ENCODE measurements around the gene IFT122.
"Not testable (repeated sequence)": the region's sequence is repeated elsewhere in the genome, so short reads cannot be mapped to it uniquely, and the experiment has no call there.

Gene IFT122

DNA sequence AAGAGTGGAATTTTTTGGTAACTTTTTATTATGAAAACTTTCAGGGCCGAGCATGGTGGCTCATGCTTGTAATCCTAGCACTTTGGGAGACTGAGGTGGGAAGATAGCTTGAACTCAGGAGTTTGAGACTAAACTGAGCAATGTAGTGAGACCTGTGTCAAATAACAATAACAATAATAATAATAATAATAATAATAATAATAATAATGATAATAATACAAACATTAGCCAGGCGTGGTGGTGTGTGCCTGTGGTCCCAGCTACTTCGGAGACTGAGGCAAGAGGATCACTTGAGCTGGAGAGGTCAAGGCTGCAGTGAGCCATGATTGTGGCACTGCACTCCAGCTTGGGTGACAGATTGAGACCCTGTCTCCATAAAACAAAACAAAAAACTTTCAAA is 105.9 kb downstream of the IFT122 start:
- H3K27me3 ChIP-seq (ENCODE audit: control insufficient read depth, insufficient read depth, low read length) = not testable (repeated sequence)

DNA sequence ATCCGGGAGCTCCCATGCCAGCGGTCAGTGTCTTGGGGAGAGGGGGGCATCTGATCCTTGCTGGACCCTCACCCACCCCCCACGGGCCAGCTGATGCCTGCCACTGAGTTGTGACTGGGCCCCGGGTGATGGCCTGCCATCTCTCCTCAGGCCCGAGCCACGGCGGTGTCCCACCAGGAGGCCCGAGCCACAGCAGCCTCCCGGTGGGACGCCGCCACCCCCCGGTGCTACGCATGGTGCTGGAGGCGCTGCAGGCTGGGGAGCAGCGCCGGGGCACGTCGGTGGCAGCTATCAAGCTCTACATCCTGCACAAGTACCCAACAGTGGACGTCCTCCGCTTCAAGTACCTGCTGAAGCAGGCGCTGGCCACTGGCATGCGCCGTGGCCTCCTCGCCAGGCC is 107.2 kb downstream of the IFT122 start:
- no peaks in the 10 kb centered on the region for H3K9me3 ChIP-seq (ENCODE audit: control insufficient read depth, insufficient read depth, low read depth, low read length)
- no peak overlapping the region for H3K4me3 ChIP-seq (ENCODE audit: low read depth, low read length)
- H3K27me3 ChIP-seq (ENCODE audit: control insufficient read depth, insufficient read depth, low read length) = no peaks in the 10 kb centered on the region
- H3K9ac ChIP-seq (ENCODE audit: low read length) = no peak overlapping the region
- H3K27ac ChIP-seq (ENCODE audit: low read depth, low read length) = no peak overlapping the region
- no peaks in the 10 kb centered on the region for H3K36me3 ChIP-seq (ENCODE audit: control insufficient read depth, insufficient read depth, low read length)
- peaks cover 14% of the 10 kb centered on the region; the same call in 1 of the 2 replicates for H3K4me1 ChIP-seq (ENCODE audit: control insufficient read depth, insufficient read depth, low read length)

More for the DNA sequence above, 105.9 kb downstream of the IFT122 start:
- H3K4me1 ChIP-seq (ENCODE audit: control insufficient read depth, insufficient read depth, low read length) = peaks cover 12% of the 10 kb centered on the region; the same call in 1 of the 2 replicates
- not testable (repeated sequence) for H3K36me3 ChIP-seq (ENCODE audit: control insufficient read depth, insufficient read depth, low read length); H3K9me3 ChIP-seq (ENCODE audit: control insufficient read depth, insufficient read depth, low read depth, low read length); H3K27ac ChIP-seq (ENCODE audit: low read depth, low read length); H3K4me3 ChIP-seq (ENCODE audit: low read depth, low read length); H3K9ac ChIP-seq (ENCODE audit: low read length)

DNA sequence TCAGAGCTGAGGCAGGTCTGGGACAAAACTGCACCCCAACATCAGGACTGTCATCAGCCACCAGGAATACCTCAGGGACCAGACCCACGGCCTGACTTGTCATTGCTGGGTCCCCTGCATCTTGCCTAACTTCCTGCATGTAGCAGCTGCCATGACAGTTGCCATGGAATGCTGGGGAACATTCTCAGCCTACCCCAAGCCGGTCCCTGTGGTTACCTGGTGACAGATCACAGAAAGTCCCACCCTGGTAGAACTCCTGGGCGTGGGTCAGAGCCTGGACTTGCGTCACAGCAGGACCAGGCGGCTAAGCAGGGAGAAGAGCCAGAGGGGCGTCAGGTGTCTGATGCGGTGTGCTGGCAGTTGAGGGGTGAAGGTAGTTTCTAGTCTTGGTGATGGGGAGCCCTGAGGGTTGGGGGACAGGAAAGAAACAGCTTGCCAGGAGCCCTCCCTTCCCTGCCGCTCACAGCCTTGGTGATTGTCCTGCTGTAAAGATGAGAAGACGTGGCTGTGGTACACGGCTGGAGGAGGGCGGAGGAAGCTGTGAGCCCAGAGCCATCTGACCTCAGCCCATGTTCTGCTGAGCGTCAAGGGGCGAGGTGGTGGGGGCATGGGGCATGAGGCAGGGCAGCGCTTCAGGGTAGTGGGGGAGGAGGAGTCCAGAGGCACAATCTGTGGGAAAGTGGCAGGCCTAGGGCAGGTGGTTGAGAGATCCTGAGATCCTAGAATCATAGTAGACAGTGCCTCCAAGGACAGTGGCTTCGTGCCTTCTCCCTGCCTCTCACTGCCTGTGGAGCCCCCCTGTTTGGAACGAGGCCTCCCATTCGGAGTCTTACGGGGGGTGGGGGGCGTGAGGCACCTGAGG is 108.3 kb downstream of the IFT122 start:
- Histone ChIP-seq H3K9me3 (ENCODE audit: control insufficient read depth, insufficient read depth, low read depth, low read length) (no peaks in the 10 kb centered on the region), H3K4me3 (ENCODE audit: low read depth, low read length) (no peak overlapping the region), H3K27ac (ENCODE audit: low read depth, low read length) (no peak overlapping the region), H3K36me3 (ENCODE audit: control insufficient read depth, insufficient read depth, low read length) (no peaks in the 10 kb centered on the region), H3K9ac (ENCODE audit: low read length) (no peak overlapping the region), H3K4me1 (ENCODE audit: control insufficient read depth, insufficient read depth, low read length) (peaks cover 21% of the 10 kb centered on the region; the same call in 1 of the 2 replicates), H3K27me3 (ENCODE audit: control insufficient read depth, insufficient read depth, low read length) (no peaks in the 10 kb centered on the region)

DNA sequence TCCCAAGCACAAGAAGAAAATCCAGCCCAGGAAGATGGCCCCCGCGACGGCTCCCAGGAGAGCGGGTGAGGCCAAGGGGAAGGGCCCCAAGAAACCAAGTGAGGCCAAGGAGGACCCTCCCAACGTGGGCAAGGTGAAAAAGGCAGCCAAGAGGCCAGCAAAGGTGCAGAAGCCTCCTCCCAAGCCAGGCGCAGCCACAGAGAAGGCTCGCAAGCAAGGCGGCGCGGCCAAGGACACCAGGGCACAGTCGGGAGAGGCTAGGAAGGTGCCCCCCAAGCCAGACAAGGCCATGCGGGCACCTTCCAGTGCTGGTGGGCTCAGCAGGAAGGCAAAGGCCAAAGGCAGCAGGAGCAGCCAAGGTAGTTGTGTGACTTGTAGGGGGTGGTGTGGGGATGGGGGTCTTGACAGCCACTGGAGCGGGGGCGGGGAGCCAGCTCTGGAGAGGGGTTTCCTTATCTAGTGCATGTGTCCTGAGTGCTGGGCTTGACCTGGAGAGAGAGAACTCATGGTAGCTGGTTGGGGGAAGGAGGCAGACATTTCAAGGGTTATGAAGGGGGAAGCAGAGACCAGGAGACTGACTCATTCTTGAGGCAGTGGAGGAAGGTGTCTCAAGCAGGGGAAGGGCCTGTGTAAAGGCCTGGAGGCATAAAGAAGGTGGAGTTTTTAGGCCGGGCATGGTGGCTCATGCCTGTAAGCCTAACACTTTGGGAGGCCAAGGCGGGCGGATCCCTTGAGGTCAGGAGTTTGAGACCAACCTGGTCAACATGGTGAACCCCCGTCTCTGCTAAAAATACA is 109.2 kb downstream of the IFT122 start:
- Histone ChIP-seq H3K4me1 (ENCODE audit: control insufficient read depth, insufficient read depth, low read length) (peaks cover 15% of the 10 kb centered on the region; the same call in 1 of the 2 replicates), H3K27ac (ENCODE audit: low read depth, low read length) (no peak overlapping the region)

DNA sequence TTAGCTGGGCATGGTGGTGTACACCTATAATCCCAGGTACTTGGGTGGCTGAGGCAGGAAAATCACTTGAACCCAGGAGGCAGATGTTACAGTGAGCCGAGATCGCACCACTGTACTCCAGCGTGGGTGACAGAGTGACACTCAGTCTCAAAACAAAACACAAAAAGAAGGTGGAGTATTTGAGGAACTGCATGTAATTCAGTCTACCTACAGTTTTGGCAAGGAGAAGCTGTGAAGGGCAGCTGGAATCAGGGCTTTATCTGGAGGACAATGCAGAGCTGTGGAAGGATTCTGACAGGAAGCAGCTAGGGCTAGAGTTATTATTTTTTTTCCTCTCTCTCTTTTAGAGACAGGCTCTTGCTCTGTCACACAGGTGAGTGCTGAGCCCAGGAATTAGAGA is 109.8 kb downstream of the IFT122 start:
- peaks cover 19% of the 10 kb centered on the region; the same call in 1 of the 2 replicates for H3K4me1 ChIP-seq (ENCODE audit: control insufficient read depth, insufficient read depth, low read length)
- no peak overlapping the region for H3K27ac ChIP-seq (ENCODE audit: low read depth, low read length)
- H3K4me3 ChIP-seq (ENCODE audit: low read depth, low read length) = no peak overlapping the region
- no peaks in the 10 kb centered on the region for H3K27me3 ChIP-seq (ENCODE audit: control insufficient read depth, insufficient read depth, low read length)
- no peaks in the 10 kb centered on the region for H3K9me3 ChIP-seq (ENCODE audit: control insufficient read depth, insufficient read depth, low read depth, low read length)
- H3K9ac ChIP-seq (ENCODE audit: low read length) = no peak overlapping the region
- H3K36me3 ChIP-seq (ENCODE audit: control insufficient read depth, insufficient read depth, low read length) = no peaks in the 10 kb centered on the region; the same call in 1 of the 2 replicates

More for the DNA sequence above, 109.2 kb downstream of the IFT122 start:
- Histone ChIP-seq H3K9ac (ENCODE audit: low read length) (no peak overlapping the region), H3K9me3 (ENCODE audit: control insufficient read depth, insufficient read depth, low read depth, low read length) (no peaks in the 10 kb centered on the region), H3K27me3 (ENCODE audit: control insufficient read depth, insufficient read depth, low read length) (no peaks in the 10 kb centered on the region), H3K36me3 (ENCODE audit: control insufficient read depth, insufficient read depth, low read length) (no peaks in the 10 kb centered on the region; the same call in 1 of the 2 replicates), H3K4me3 (ENCODE audit: low read depth, low read length) (no peak overlapping the region)

DNA sequence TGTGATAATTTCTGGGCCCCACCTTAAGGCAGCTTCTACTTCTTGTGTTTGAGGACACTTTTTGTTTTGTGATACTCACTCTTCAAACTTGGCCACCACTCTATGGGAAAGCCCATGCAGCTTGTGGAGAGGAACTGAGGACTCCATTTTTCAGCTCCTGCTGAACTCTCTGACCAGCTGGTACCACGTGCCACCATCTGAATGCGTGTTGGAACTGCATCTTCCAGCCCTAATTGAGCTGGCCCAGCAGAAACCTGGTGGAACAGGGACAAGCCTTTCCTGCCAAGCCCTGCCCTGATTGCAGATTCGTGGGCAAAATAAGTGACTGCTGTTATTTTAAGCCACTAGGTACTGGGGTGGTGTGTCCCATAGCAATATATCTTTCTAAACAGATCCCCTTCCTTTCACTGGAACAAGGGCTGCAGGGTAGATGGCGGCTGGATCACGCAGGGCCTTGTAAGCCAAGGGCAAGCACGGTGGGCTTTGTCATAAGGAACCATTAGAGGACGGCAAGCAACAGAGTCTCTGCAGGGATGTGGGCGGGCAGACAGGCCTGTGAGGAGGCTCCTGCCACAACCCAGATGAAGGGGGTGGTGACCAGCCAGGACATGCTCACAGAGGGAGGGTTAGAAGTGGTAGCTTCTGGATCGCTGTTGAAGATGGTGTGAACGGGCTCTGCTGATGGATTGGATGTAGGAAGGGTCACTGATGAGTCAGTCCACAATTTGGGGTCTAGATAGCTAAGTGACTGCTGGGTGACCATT is 112.4 kb downstream of the IFT122 start:
- peaks cover 18% of the 10 kb centered on the region for H3K36me3 ChIP-seq (ENCODE audit: control insufficient read depth, insufficient read depth, low read length)

DNA sequence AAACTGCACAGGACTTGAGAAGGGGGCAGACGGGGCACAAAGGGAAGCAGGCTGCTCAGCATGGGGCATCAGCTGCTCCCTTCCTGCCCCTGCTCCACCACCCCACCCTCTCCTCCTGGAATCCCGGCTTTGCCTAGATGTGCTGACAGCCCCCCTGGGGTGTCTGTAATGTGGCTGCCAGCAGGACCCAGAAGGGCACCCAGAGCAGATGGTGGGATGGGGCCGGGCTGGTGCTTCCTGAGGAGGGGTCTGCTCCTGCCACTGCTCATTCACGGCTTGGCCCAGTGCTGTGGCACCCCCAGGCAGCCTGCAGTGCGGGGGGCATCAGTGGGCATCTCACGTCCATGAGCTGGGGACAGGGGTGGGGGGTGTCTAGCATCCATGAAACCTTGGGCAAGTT is 113.1 kb downstream of the IFT122 start:
- Histone ChIP-seq H3K9ac (ENCODE audit: low read length) (no peak overlapping the region), H3K27me3 (ENCODE audit: control insufficient read depth, insufficient read depth, low read length) (no peaks in the 10 kb centered on the region), H3K4me1 (ENCODE audit: control insufficient read depth, insufficient read depth, low read length) (peaks cover 26% of the 10 kb centered on the region; the same call in 1 of the 2 replicates), H3K27ac (ENCODE audit: low read depth, low read length) (no peak overlapping the region), H3K4me3 (ENCODE audit: low read depth, low read length) (no peak overlapping the region), H3K36me3 (ENCODE audit: control insufficient read depth, insufficient read depth, low read length) (peaks cover 25% of the 10 kb centered on the region), H3K9me3 (ENCODE audit: control insufficient read depth, insufficient read depth, low read depth, low read length) (no peaks in the 10 kb centered on the region)

More for the DNA sequence above, 112.4 kb downstream of the IFT122 start:
- Histone ChIP-seq H3K4me3 (ENCODE audit: low read depth, low read length) (no peak overlapping the region), H3K9ac (ENCODE audit: low read length) (no peak overlapping the region), H3K4me1 (ENCODE audit: control insufficient read depth, insufficient read depth, low read length) (peaks cover 25% of the 10 kb centered on the region; the same call in 1 of the 2 replicates), H3K27me3 (ENCODE audit: control insufficient read depth, insufficient read depth, low read length) (no peaks in the 10 kb centered on the region), H3K27ac (ENCODE audit: low read depth, low read length) (no peak overlapping the region), H3K9me3 (ENCODE audit: control insufficient read depth, insufficient read depth, low read depth, low read length) (no peaks in the 10 kb centered on the region)

DNA sequence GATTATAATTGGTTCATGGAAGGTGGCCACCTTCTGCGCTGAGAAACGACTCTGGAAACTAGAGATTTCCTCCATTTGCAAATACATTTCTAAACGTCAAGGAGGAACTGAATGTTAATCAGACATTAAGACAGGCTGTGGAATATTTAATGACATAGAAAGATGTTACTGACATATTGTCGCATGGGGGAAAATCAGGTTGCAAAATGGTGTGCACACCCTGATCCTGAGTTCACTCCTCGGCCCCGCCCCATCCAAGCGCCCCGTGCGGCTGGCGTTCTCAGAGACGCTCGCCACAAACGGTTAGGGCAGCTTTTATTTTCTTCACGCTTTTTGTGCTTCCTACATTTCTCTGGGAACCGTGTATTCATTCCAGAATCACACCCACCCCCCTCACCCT is 113.7 kb downstream of the IFT122 start:
- Histone ChIP-seq H3K27ac (ENCODE audit: low read depth, low read length) (no peak overlapping the region), H3K27me3 (ENCODE audit: control insufficient read depth, insufficient read depth, low read length) (no peaks in the 10 kb centered on the region), H3K36me3 (ENCODE audit: control insufficient read depth, insufficient read depth, low read length) (peaks cover 30% of the 10 kb centered on the region), H3K4me3 (ENCODE audit: low read depth, low read length) (no peak overlapping the region), H3K4me1 (ENCODE audit: control insufficient read depth, insufficient read depth, low read length) (peaks cover 30% of the 10 kb centered on the region; the same call in 1 of the 2 replicates), H3K9ac (ENCODE audit: low read length) (no peak overlapping the region), H3K9me3 (ENCODE audit: control insufficient read depth, insufficient read depth, low read depth, low read length) (no peaks in the 10 kb centered on the region)

DNA sequence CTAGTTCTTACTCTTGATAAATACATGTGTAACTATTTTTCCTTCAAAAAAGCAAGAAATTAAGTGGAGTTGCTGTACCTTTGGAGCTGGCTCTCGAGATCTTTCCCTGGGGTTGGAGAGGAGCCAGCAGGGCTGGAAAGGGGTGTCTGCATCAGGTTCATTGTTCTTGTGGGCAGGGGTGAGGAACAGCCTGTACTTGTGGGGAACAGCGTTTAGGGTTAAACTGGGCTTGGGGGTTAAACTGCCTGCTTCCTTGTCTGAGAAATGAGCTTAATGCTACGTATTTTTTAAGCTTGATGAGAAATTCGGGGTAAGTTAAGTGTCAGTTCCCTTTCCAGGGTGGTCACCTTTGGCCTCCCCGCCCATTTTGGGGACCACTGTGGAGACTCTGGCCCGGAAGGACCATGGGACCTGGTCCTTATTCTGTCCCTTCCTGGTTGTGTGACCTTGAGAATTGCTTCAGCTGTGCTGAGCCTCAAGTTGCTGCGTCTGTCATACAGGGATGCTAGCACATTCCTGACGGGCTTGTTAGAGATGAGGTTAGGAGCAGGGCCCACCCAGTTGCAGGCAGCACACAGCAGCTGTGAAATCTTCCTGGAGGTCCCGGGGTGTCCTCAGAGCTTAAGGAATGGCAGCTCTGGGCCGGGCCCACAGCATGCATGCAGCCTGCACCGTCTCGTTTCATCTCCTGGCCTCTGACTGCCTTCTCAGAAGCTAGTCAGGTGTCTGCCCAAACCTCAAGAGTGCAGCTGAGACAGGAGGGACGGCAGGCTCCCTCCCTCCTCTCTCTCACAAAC is 114.5 kb downstream of the IFT122 start:
- H3K4me1 ChIP-seq (ENCODE audit: control insufficient read depth, insufficient read depth, low read length) = peaks cover 36% of the 10 kb centered on the region
- H3K9me3 ChIP-seq (ENCODE audit: control insufficient read depth, insufficient read depth, low read depth, low read length) = no peaks in the 10 kb centered on the region
- peaks cover 38% of the 10 kb centered on the region for H3K36me3 ChIP-seq (ENCODE audit: control insufficient read depth, insufficient read depth, low read length)
- H3K4me3 ChIP-seq (ENCODE audit: low read depth, low read length) = no peak overlapping the region
- H3K27ac ChIP-seq (ENCODE audit: low read depth, low read length) = no peak overlapping the region
- H3K9ac ChIP-seq (ENCODE audit: low read length) = no peak overlapping the region
- no peaks in the 10 kb centered on the region for H3K27me3 ChIP-seq (ENCODE audit: control insufficient read depth, insufficient read depth, low read length)

DNA sequence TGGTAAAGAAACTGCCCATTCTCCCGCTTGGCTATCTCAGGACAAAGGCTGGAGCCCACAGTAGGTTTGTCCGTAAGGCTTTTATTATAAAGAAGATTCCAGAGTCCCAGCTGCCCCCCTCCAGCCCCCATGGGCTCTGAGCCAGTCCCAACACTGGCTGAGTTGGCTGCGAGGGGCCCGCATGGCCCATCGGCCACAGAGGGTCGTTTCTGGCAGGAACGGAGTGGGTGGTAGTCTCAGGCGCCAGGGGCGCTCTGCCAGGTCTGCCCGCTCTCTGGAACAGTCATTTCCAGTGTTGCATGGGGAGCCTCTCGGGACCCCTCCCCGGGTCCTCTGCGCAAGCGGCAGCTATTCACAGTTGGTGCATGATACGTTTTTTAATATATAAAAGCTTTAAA is 115.1 kb downstream of the IFT122 start:
- Histone ChIP-seq H3K27me3 (ENCODE audit: control insufficient read depth, insufficient read depth, low read length) (no peaks in the 10 kb centered on the region), H3K9me3 (ENCODE audit: control insufficient read depth, insufficient read depth, low read depth, low read length) (no peaks in the 10 kb centered on the region), H3K36me3 (ENCODE audit: control insufficient read depth, insufficient read depth, low read length) (peaks cover 44% of the 10 kb centered on the region), H3K4me3 (ENCODE audit: low read depth, low read length) (no peak overlapping the region), H3K9ac (ENCODE audit: low read length) (no peak overlapping the region), H3K4me1 (ENCODE audit: control insufficient read depth, insufficient read depth, low read length) (peaks cover 36% of the 10 kb centered on the region), H3K27ac (ENCODE audit: low read depth, low read length) (no peak overlapping the region)
